ENCODE results near the gene MAFF. TPM values are rescaled to one million over a fixed set of nuclear protein-coding genes. Genes with fewer than 3 reads are reported as not detected.
"Not testable (repeated sequence)": the region's sequence is repeated elsewhere in the genome, so short reads cannot be mapped to it uniquely, and the experiment has no call there.

MAFF gene
- polyA plus RNA-seq (2013, experiment 1 of 2): 4.0 TPM
- 4.3 TPM for polyA plus RNA-seq (2013, experiment 2 of 2)

GRCh38 chr22:38201711-38202436 lies at the start of gene MAFF:
Gene MAFF (plus strand): TSS chr22:38201994. CDS start chr22:38213854, 11,860 bp downstream.
- peak within 1 kb of the TSS; percentile 69 to 85 for H3K4me3 ChIP-seq (ENCODE audit: low read length in 2 of 2)
- WGBS, 2 donors (ENCODE audit: extremely low coverage in 2 of 2, insufficient read length in 2 of 2, insufficient replicate concordance in 1 of 2): no CpG with 5 or more reads among the region's 85 CpGs
- H3K18ac ChIP-seq (ENCODE audit: low read length): peak within 1 kb of the TSS; percentile 96
- peak within 1 kb of the TSS; percentile 99 for H3K4me2 ChIP-seq (ENCODE audit: insufficient read depth, low read length, poor library complexity, severe bottlenecking)
- no peak within 1 kb of the TSS for H3K4ac ChIP-seq (ENCODE audit: low read length)
- peak within 1 kb of the TSS; percentile 97 for H3K9ac ChIP-seq (ENCODE audit: low read depth, low read length, poor library complexity)
- H2AK5ac ChIP-seq (ENCODE audit: low read depth, low read length): peak within 1 kb of the TSS; percentile 68
- H2BK15ac ChIP-seq (ENCODE audit: low read length): peak within 1 kb of the TSS; percentile 30
- H2AFZ ChIP-seq (ENCODE audit: low read length): peak within 1 kb of the TSS; percentile 92
- peaks cover 0 to 1% of the 10 kb centered on the region in 2 donors for H3K9me3 ChIP-seq (replicated peaks in 1 of 2; ENCODE audit: control insufficient read depth in 2 of 2, insufficient read depth in 1 of 2, low read depth in 1 of 2, low read length in 2 of 2)
- peak within 1 kb of the TSS; percentile 41 for H2BK12ac ChIP-seq (ENCODE audit: low read length)
- H4K91ac ChIP-seq (ENCODE audit: low read depth, low read length, poor library complexity): no peak within 1 kb of the TSS
- DNase-seq (ENCODE audit: low spot score): peak; percentile 95
- peak within 1 kb of the TSS; percentile 72 for H3K27ac ChIP-seq (replicated peaks; ENCODE audit: low read length)
- peak within 1 kb of the TSS; percentile 95 for H3K23ac ChIP-seq (ENCODE audit: low read depth, low read length, poor library complexity)
- no peaks in the 10 kb centered on the region for H3K36me3 ChIP-seq (replicated peaks in 1 of 2; ENCODE audit: control insufficient read depth in 2 of 2, insufficient read depth in 2 of 2, low read length in 2 of 2)
- H2BK5ac ChIP-seq (ENCODE audit: low read length): peak within 1 kb of the TSS; percentile 26
- peaks cover 2% of the 10 kb centered on the region for H3K79me1 ChIP-seq (ENCODE audit: low read depth, low read length)
- peak within 1 kb of the TSS; percentile 96 for H3K14ac ChIP-seq (ENCODE audit: low read length)
- no peak within 1 kb of the TSS for H2BK120ac ChIP-seq (ENCODE audit: low read depth, low read length)
- H3K4me1 ChIP-seq (ENCODE audit: control insufficient read depth in 2 of 2, insufficient read depth in 1 of 2, low read depth in 1 of 2, low read length in 2 of 2): peaks cover 8 to 10% of the 10 kb centered on the region in 2 donors
- H4K8ac ChIP-seq (ENCODE audit: low read depth, low read length): peak within 1 kb of the TSS; percentile 70
- peaks cover 0 to 23% (median 0%) of the 10 kb centered on the region in 3 experiments for H3K27me3 ChIP-seq (ENCODE audit: control insufficient read depth in 3 of 3, insufficient read depth in 3 of 3, low read depth in 1 of 3, low read length in 3 of 3)

- Histone ChIP-seq H3K4me3 (ENCODE audit: low read length in 2 of 2) (no peak overlapping the region), H3K23ac (ENCODE audit: low read depth, low read length, poor library complexity) (no peak overlapping the region), H3K4ac (ENCODE audit: low read length) (no peak overlapping the region), H2AFZ (ENCODE audit: low read length) (no peak overlapping the region), H3K27me3 (ENCODE audit: control insufficient read depth in 3 of 3, insufficient read depth in 3 of 3, low read depth in 1 of 3, low read length in 3 of 3) (no peaks in the 10 kb centered on the region), H2BK15ac (ENCODE audit: low read length) (no peak overlapping the region), H3K9ac (ENCODE audit: low read depth, low read length, poor library complexity) (no peak overlapping the region), H3K18ac (ENCODE audit: low read length) (peak overlapping the region; percentile 48), H3K36me3 (replicated peaks in 1 of 2; ENCODE audit: control insufficient read depth in 2 of 2, insufficient read depth in 2 of 2, low read length in 2 of 2) (no peaks in the 10 kb centered on the region), H2AK5ac (ENCODE audit: low read depth, low read length) (peak overlapping the region; percentile 76), H3K79me1 (ENCODE audit: low read depth, low read length) (peaks cover 2% of the 10 kb centered on the region), H3K27ac (replicated peaks; ENCODE audit: low read length) (no peak overlapping the region), H4K8ac (ENCODE audit: low read depth, low read length) (peak overlapping the region; percentile 17), H2BK12ac (ENCODE audit: low read length) (no peak overlapping the region), H3K14ac (ENCODE audit: low read length) (no peak overlapping the region), H3K4me2 (ENCODE audit: insufficient read depth, low read length, poor library complexity, severe bottlenecking) (no peak overlapping the region), H2BK120ac (ENCODE audit: low read depth, low read length) (no peak overlapping the region), H4K91ac (ENCODE audit: low read depth, low read length, poor library complexity) (no peak overlapping the region), H2BK5ac (ENCODE audit: low read length) (no peak overlapping the region), H3K4me1 (ENCODE audit: control insufficient read depth in 2 of 2, insufficient read depth in 1 of 2, low read depth in 1 of 2, low read length in 2 of 2) (peaks cover 3 to 8% of the 10 kb centered on the region in 2 donors), H3K9me3 (replicated peaks in 1 of 2; ENCODE audit: control insufficient read depth in 2 of 2, insufficient read depth in 1 of 2, low read depth in 1 of 2, low read length in 2 of 2) (peaks cover 0 to 4% of the 10 kb centered on the region in 2 donors)
- no peak for DNase-seq (ENCODE audit: low spot score)
- WGBS, 2 donors (ENCODE audit: extremely low coverage in 2 of 2, insufficient read length in 2 of 2, insufficient replicate concordance in 1 of 2): no CpG with 5 or more reads among the region's 4 CpGs
Measured at GRCh38 chr22:38153821-38154562, 47.8 kb upstream of the MAFF start.

- H2BK120ac ChIP-seq (ENCODE audit: low read depth, low read length); H3K4ac ChIP-seq (ENCODE audit: low read length); H2AK5ac ChIP-seq (ENCODE audit: low read depth, low read length); H3K9ac ChIP-seq (ENCODE audit: low read depth, low read length, poor library complexity); H3K14ac ChIP-seq (ENCODE audit: low read length); H2BK12ac ChIP-seq (ENCODE audit: low read length); H3K18ac ChIP-seq (ENCODE audit: low read length); H3K27ac ChIP-seq (replicated peaks; ENCODE audit: low read length); H3K27me3 ChIP-seq (ENCODE audit: control insufficient read depth in 3 of 3, insufficient read depth in 3 of 3, low read depth in 1 of 3, low read length in 3 of 3); H3K9me3 ChIP-seq (replicated peaks in 1 of 2; ENCODE audit: control insufficient read depth in 2 of 2, insufficient read depth in 1 of 2, low read depth in 1 of 2, low read length in 2 of 2); DNase-seq (ENCODE audit: low spot score); H3K36me3 ChIP-seq (replicated peaks in 1 of 2; ENCODE audit: control insufficient read depth in 2 of 2, insufficient read depth in 2 of 2, low read length in 2 of 2); H3K4me3 ChIP-seq (ENCODE audit: low read length in 2 of 2); H4K91ac ChIP-seq (ENCODE audit: low read depth, low read length, poor library complexity); H3K23ac ChIP-seq (ENCODE audit: low read depth, low read length, poor library complexity); H3K4me2 ChIP-seq (ENCODE audit: insufficient read depth, low read length, poor library complexity, severe bottlenecking); H3K4me1 ChIP-seq (ENCODE audit: control insufficient read depth in 2 of 2, insufficient read depth in 1 of 2, low read depth in 1 of 2, low read length in 2 of 2); H2BK15ac ChIP-seq (ENCODE audit: low read length); H2AFZ ChIP-seq (ENCODE audit: low read length); H3K79me1 ChIP-seq (ENCODE audit: low read depth, low read length); H4K8ac ChIP-seq (ENCODE audit: low read depth, low read length); H2BK5ac ChIP-seq (ENCODE audit: low read length): not testable (repeated sequence)
- WGBS, 2 donors (ENCODE audit: extremely low coverage in 2 of 2, insufficient read length in 2 of 2, insufficient replicate concordance in 1 of 2): no CpG with 5 or more reads among the region's 1 CpG
Measured at GRCh38 chr22:38154563-38154915, 47.3 kb upstream of the MAFF start.

GRCh38 chr22:38155703-38156102 lies 46.1 kb upstream of the MAFF start:
- Histone ChIP-seq H4K91ac (ENCODE audit: low read depth, low read length, poor library complexity) (no peak overlapping the region), H4K8ac (ENCODE audit: low read depth, low read length) (no peak overlapping the region), H2BK120ac (ENCODE audit: low read depth, low read length) (no peak overlapping the region), H3K23ac (ENCODE audit: low read depth, low read length, poor library complexity) (no peak overlapping the region), H3K36me3 (replicated peaks in 1 of 2; ENCODE audit: control insufficient read depth in 2 of 2, insufficient read depth in 2 of 2, low read length in 2 of 2) (no peaks in the 10 kb centered on the region), H3K9me3 (replicated peaks in 1 of 2; ENCODE audit: control insufficient read depth in 2 of 2, insufficient read depth in 1 of 2, low read depth in 1 of 2, low read length in 2 of 2) (peaks cover 0 to 4% of the 10 kb centered on the region in 2 donors), H3K27ac (replicated peaks; ENCODE audit: low read length) (no peak overlapping the region), H2BK5ac (ENCODE audit: low read length) (no peak overlapping the region), H3K4me2 (ENCODE audit: insufficient read depth, low read length, poor library complexity, severe bottlenecking) (no peak overlapping the region), H2AK5ac (ENCODE audit: low read depth, low read length) (no peak overlapping the region), H2BK15ac (ENCODE audit: low read length) (no peak overlapping the region), H2BK12ac (ENCODE audit: low read length) (no peak overlapping the region), H3K4ac (ENCODE audit: low read length) (no peak overlapping the region), H3K9ac (ENCODE audit: low read depth, low read length, poor library complexity) (no peak overlapping the region), H3K14ac (ENCODE audit: low read length) (no peak overlapping the region), H3K4me3 (ENCODE audit: low read length in 2 of 2) (no peak overlapping the region), H3K4me1 (ENCODE audit: control insufficient read depth in 2 of 2, insufficient read depth in 1 of 2, low read depth in 1 of 2, low read length in 2 of 2) (peaks cover 0 to 7% of the 10 kb centered on the region in 2 donors), H3K18ac (ENCODE audit: low read length) (no peak overlapping the region), H3K27me3 (ENCODE audit: control insufficient read depth in 3 of 3, insufficient read depth in 3 of 3, low read depth in 1 of 3, low read length in 3 of 3) (no peaks in the 10 kb centered on the region), H2AFZ (ENCODE audit: low read length) (no peak overlapping the region), H3K79me1 (ENCODE audit: low read depth, low read length) (peaks cover 2% of the 10 kb centered on the region)
- DNase-seq (ENCODE audit: low spot score): no peak
- no CpG with 5 or more reads among the region's 1 CpG for WGBS, 2 donors (ENCODE audit: extremely low coverage in 2 of 2, insufficient read length in 2 of 2, insufficient replicate concordance in 1 of 2)
